Measurements from ENCODE around the gene SFTA2.

Gene SFTA2

DNA sequence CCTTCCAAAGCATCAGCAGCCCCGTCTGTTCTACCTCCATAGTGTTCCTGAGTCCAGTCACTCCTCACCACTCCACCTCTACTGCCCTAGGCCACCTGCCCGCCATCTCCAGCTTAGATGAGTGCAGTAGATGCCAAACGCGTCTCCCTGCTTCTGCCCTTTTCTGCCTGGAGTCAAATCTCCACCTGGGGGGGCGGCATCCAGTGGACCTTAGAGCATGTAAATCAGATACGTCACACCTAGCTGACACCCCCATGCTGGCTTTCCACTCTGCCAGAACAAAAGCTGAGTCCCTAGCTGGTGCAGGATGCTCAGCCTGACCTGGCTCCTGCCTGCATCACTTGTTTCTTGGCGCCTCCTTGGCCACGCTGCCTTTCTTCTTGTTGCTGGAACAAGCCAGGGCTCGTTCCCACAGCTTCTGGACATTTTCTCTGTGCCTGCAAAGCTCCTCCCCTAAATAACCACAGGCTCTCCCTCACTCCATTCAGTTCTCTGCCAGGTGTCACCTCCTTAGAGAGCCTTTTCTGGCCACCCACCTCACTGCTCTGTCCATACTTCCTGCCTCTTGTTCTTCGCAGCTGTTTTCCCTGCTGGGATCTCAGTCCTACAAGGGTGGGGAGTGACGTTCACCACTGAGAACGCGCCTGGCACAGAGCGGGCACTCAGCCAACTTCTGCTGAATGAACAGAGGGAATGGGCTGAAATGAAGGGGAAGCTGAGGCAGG, 41.9 kb downstream of the SFTA2 start:
- DNase-seq = no peak

DNA sequence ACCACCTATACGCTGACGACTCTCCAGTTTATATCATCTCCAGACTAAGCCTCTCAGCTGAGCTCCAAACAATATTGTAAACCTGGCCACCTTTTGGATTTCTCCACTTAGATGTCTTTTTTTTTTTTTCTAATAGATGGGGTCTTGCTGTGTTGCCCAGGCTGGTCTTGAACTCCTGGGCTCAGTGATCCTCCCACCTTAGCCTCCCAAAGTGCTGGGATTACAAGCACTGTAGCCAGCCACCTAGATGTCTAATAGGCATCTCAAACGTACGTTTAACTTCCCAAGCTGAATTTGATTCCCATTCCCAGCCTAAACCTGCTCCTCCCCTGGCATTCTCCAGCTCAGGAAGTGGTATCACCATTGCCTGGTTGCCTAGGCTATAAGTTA, 42.5 kb downstream of the SFTA2 start:
- DNase-seq = no peak

DNA sequence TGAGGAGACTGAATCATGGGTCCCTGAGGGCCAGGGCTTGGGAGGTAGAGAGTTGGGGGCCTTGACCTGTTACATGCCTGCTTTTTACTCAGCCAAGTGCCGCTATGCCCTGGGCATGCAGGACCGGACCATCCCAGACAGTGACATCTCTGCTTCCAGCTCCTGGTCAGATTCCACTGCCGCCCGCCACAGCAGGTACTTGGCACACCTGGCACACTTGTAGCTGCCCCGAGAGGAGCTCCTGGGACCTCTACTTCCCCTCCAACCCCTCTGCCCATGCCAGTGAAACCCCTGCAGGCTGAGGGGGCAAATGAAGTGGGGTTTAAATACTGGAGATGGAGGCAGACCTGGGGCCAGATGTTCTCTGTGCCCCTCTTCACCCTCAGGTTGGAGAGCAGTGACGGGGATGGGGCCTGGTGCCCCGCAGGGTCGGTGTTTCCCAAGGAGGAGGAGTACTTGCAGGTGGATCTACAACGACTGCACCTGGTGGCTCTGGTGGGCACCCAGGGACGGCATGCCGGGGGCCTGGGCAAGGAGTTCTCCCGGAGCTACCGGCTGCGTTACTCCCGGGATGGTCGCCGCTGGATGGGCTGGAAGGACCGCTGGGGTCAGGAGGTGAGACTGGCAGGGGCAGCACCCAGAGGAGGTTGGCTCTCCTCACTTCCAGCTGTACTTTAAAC, 43.0 kb downstream of the SFTA2 start:
- DNase-seq = no peak

DNA sequence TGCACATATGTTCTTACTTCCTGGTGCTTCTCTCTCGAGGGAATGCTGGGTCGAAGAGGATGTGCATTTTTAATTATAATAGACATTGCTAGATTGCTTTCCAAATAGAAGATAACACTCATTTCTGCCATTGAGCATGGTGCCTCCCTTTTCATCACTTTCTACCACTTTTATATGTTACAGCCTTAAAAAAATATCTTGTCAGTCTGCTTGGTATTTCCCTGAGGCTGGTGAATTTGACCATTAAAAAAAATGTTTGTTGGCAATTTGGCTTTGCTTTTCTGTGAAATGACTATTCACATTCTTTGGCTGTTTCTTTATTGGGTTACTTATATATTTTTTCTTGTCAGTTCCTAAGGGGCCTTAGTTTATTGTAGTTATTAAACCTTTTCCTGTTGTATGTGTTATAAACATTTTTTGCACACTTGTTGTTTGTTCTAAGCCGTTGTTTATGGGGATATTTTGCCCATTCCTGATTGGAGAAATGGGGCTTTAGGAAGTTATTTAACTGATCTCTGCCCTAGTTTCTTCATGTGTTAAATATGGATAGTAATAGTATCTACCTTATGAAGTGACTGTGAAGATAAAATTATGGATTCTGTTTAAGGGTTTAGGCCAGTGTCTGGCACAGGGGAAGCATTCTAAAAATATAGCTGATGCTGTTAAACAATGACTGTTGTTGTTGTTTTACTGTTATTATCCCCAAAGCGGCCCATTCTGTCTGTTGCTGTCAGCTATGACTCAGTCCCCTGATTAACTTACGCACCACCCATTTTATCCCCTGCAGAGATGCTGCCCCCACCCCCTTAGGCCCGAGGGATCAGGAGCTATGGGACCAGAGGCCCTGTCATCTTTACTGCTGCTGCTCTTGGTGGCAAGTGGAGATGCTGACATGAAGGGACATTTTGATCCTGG, 43.8 kb downstream of the SFTA2 start:
- DNase-seq = no peak

DNA sequence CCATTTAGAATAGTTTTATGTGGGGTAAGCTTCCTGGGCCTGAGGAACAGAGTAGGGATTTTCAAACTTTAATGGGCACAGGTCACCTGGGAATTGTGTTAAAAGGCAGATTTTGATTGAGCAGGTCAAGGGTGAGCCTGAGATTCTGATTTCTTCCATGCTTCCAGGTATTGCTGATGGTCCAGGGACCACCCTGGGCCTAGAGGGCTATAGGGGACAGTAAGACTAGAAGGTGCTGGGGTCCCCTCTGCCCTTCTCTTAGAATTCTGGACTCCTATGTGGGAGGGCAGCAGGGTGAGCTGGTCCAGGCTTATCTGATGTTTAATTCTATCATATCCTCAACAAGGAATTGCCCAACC, 45.1 kb downstream of the SFTA2 start:
- no peak for DNase-seq

DNA sequence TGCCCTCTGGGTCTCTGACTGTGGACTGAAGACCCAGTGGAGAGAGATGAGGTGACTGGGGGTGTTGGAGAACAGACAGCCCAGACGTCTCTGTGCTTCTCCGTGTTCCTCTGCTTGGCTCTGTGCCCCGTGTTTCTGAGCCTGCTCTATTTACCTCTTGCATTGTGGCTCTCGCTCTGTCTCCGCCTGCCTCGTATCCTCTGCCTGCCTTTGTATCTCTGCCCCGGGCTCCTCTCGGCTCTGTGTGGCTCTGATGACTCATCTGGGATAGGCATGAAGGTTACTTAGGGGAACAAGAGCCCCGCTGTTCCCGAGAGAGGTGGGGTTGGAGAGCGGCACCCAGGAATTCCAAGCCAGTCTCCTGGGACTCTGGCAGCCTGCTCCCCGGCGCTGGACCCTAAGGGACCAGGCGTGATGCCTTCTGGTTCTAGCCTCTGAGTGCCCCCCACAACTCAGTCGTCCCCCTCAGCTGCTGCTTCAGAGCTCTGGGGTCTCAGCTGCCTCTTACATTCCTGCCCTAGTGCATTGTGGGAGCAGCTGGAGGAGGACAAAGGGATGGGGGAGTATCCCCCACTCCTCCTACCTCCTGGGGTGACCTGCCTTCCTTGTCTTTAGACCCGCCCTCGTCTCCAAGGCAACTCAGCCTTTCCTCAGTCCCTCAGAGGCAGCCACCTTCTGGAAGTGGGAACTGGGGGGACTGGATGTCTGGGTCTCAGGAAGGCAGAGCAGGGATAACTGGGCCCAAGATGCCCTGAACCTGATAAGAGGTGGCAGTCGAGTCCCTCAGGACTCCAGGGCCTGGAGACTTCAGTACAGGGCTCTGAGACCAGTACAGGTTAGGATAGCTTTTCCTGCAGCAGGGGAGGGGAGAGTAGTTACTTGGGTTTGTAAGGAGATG, 45.7 kb downstream of the SFTA2 start:
- no peak for DNase-seq

DNA sequence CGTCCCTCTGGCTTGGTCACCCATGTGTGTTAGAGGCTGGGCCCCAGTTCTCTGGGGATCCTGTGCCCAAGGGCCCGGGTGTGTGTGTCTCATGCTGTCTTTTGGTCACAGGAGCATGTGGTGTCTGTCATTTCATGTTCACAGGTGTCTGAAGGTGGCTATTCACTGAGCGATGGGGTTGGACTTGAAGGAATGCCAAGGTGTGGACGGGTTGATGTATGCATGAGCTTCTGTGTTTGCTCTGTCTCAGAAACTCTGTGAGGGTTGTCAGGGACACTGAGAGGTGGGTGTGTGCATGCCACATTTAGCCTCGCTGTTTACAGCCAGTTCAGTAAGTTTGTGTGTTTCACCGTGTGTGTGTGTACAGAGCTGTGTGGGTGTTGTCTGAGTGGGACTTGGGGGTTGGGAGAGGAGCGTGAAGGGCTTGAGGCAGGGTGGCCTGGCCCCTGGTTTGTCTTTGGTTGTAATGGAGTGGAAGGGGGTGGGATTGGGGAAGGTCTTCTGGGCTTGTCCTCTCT, 46.4 kb downstream of the SFTA2 start:
- no peak for DNase-seq

DNA sequence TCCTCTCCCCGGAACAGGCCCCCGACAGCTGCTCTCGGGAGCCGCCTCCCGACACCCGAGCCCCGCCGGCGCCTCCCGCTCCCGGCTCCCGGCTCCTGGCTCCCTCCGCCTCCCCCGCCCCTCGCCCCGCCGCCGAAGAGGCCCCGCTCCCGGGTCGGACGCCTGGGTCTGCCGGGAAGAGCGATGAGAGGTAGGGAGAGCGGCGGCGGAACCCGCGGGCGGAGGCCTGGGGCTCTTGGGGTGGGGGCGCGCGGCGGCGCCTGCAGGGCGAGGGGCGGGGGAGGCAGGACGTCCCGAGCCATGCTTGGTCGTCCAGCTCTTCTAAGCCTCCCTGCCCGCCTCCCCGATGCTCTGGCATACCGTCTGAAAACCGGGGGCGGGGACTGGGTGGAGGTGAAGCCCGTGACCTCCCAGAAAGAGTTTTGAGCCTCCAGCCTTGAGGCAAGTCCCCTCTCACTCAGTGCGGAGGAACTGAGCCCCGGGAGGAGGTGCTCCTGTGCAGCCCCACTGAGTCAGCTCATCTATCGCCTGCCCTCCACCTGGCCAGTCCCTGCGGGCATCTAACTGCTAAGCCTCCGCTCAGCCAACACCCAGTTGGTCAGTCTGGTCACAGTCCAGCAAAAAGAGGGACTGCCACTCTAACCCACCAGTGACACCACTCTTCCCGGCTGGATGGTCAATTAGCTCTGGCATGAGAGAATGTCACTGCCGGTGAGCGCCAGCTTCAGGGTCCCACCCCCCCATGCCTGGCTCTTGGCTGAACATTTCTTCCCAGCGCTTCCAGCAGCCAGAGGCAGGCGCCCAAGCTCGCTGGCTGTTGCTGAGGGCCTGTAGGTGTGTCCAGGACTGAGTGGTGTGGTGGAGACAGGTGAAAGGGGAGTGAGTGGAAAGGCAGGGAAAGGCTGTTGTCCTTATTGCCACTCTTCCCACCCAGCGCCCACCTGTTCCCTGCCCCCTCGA, 47.2 kb downstream of the SFTA2 start:
- peak; percentile 35 to 63 (median 41) for DNase-seq

DNA sequence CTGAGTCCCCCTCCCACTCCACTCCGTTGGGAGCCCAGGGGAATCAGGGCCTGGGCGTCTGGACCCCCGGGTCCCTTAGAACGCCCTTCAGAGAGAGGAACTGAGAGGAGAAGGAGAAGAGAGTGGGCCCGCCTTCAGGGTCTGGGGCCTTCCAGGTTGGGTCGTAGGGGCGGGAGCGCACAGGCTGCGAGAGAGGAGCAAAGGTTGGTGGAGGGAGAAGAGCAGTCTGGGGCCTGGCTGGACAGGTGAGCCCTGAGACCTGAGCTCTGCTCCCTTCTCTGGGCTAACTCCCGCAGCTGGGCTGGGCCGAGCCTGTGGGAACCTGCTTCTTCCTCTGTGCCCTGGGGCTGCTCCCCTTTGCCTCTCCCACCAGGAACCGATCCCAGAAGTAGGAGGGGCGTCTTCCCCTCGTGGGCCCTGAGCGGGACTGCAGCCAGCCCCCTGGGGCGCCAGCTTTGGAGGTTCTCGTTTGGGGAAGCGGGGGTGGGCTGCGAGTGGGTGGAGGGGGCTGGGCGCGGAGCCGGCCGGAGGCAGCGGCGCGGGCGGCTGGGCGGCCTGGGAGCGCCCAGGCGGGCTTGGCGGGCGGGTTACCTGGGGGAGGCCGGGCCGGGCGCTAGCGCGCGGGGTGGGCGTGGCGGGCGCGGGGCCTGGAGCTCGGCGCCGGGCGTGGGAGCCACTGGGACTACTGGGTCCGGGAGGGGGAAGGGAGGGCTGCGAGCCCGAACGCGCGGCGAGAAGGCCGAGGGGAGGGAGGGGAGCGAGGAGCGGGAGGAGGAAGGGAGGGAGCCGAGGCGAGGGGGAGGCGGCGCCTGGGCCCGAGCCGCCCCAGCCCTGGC, 48.1 kb downstream of the SFTA2 start, which contains the start of gene DDR1:
DDR1 (plus strand) TSS at position 835 of the 836 bp plus-strand sequence. CDS start 4,211 bp downstream, outside the sequence.
- peak; percentile 32 to 63 (median 35) for DNase-seq

DNA sequence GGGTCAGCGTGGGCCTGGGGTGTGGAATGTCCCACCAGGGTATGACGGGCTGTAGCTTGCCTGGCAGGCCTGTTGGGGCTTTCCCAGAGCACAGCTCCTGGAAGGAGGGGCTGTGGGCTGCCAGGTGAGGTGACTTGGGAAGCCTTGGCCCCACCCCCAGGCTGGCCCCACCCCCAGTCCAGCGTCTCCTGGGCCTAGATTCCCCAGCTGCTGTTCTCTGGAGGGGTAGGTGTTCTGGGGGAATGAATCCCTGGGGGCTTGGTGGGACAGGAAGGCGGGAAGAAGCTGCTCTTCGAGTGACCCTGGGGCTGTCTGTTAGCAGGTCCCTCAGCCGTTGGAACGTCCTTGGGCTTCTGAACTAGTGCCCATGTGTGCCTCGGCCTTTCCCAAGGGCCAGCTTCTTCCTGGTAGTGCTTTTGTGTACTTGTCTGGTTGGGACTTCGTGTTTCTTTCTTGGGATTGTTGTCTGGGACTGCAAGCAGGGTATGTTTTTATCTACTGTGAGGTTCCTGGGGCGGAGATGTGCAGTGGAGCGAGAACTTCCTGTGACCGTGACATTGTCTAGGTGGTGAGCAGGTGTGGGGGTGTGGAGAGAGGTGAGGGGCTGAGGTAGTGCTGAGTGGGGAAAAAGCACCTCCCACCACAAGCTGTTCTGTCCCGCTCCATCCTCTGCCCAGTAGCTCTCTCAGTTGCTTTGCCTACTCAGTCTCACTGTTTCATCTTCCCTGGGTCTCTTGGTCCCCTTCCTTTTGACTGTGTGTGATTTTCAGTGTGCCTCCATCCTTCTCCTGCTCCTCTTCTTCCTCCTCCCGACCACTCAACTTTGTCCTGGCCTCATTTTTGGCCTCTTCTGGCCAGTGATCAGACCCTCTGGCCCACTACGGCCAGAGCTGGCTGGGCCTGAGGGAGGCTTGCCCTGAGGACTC, 48.9 kb downstream of the SFTA2 start:
- no peak for DNase-seq

DNA sequence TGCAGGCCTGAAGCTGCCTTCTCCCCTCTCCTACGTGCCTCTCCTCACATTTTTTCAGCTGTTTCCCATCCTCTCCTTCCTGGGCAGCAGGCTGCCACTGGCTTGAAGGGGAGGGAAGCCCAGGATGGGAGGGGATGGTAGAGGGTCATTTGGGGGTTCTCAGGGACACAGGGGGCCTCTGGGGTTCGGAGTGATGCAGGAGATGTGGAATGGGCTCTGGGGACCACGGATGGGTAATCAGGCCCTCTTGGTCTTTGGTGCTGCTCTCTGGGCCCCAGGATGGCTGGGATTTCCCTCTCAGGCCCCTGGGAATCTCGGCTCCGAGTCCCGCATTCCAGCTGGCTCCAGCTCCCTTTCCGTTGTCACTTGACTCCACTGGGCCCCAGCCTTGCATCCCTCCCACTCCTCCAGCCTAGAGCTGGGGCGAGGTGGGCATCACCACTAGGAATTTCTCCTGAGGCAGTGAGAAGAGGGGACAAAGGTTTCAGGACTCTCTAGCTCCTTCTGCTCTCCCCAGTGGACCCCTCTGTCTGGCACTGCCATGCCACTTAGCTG, 49.7 kb downstream of the SFTA2 start:
- DNase-seq = no peak

DNA sequence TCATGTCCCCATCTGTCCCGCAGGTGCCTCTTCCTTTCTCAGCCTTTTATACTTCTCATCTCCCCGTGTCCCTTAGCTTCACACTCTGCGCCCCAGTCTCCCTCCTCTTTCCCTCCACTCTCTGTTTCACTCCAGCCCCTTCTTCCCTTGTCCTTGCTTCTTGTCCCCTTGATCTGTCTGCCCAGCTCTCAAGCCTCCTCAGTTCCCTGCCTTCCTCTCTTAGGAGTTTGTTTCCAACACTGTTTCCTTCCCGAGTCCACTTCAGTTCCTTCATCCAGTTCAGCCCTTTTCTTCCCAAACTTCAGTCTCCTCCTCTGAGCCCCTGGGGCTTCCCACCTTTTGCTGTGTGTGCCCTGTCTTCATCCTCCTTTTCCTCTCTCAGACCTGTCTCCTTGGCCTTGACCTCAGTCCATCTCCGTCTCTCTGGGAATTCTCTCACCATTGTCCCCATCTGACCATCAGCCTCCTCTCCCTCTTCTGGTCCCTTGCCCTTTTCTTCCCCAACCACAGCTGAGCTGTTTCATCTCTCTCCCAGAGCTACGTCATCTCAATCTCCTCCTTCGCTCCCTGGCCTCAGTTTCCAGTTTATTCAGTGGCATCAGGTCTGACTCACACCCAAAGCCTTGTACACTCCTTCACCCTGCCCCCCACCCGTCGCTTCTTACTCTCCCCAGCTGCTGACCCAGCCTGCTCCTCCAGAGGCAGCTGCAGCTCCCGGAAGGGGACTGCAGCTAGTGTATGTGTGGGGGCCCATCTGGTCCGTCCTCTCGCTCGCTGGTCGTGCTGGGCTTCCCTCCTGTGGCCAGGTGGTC, 50.4 kb downstream of the SFTA2 start:
- DNase-seq = no peak

All from suppressor macrophage treated with lipopolysaccharide for 1 hour (primary cell).